GM23338 (cell line): Measurements from ENCODE around the gene GTF2H4. TPM values are rescaled to one million over a fixed set of nuclear protein-coding genes. Genes with fewer than 3 reads are reported as not detected.
A peak's percentile ranks its signal among the peaks of the same experiment; 100 is the strongest.

Source experiments
- ATAC-seq: fragments of 200-7000 bp; cut with Tn5 transposase; 3 replicates; pipeline ENCODE4 v1.9.1; 2020
- DNase-seq: peaks from one replicate; pipeline ENCODE4 v3.0.0-alpha.2; 2015; ENCODE audit warnings: low spot score
- H2AFZ ChIP-seq: fragments of 200-600 bp; sonication (generic); 2 replicates; pipeline ENCODE4 v1.8.0; 2016; ENCODE audit warnings: antibody characterized with exemption, mild to moderate bottlenecking, moderate library complexity
- H3F3A ChIP-seq: fragments of 200-600 bp; sonication (generic); replicated peaks from 2 replicates; pipeline ENCODE4 v1.8.0; 2017; ENCODE audit warnings: antibody characterized with exemption, mixed run types, low read depth
- H3K27ac ChIP-seq: fragments of 200-600 bp; sonication (generic); 2 replicates; pipeline ENCODE4 v1.6.1; 2016; ENCODE audit warnings: low read depth
- H3K27me3 ChIP-seq: fragments of 200-600 bp; sonication (generic); 2 replicates; pipeline ENCODE4 v1.8.0; 2016; ENCODE audit warnings: mild to moderate bottlenecking, mixed run types, moderate library complexity; ENCODE audit not compliant: insufficient read depth
- H3K36me3 ChIP-seq: fragments of 200-600 bp; sonication (generic); 2 replicates; pipeline ENCODE4 v1.8.0; 2016; ENCODE audit warnings: mild to moderate bottlenecking; ENCODE audit not compliant: insufficient read depth
- H3K4me1 ChIP-seq: fragments of 200-600 bp; sonication (generic); 2 replicates; pipeline ENCODE4 v1.8.0; 2016; ENCODE audit warnings: mild to moderate bottlenecking, moderate library complexity; ENCODE audit not compliant: insufficient read depth
- H3K4me2 ChIP-seq: fragments of 200-600 bp; sonication (generic); 2 replicates; pipeline ENCODE4 v1.7.1; 2017; ENCODE audit warnings: mixed run types
- H3K4me3 ChIP-seq: fragments of 200-600 bp; sonication (generic); 2 replicates; pipeline ENCODE4 v1.6.1; 2016; ENCODE audit warnings: mixed run types
- H3K79me2 ChIP-seq: fragments of 200-600 bp; sonication (generic); replicated peaks from 2 replicates; pipeline ENCODE4 v1.8.0; 2017; ENCODE audit warnings: mild to moderate bottlenecking; ENCODE audit not compliant: insufficient read depth
- H3K9me2 ChIP-seq: fragments of 200-600 bp; sonication (generic); 2 replicates; pipeline ENCODE4 v1.8.0; 2017; ENCODE audit not compliant: insufficient read depth
- H4K20me1 ChIP-seq: fragments of 200-600 bp; sonication (generic); replicated peaks from 2 replicates; pipeline ENCODE4 v1.8.0; 2017; ENCODE audit warnings: mild to moderate bottlenecking; ENCODE audit not compliant: insufficient read depth
- H3K27ac Mint-ChIP-seq: 2 replicates; pipeline ENCODE4 v1.8.0; 2020; ENCODE audit warnings: inconsistent platforms, mild to moderate bottlenecking, moderate library complexity, mixed read lengths
- H3K27me3 Mint-ChIP-seq: 3 replicates; pipeline ENCODE4 v1.8.0; 2022; ENCODE audit warnings: low read depth, mild to moderate bottlenecking, moderate library complexity, mixed read lengths, inconsistent platforms; ENCODE audit not compliant: insufficient read depth, poor library complexity
- H3K36me3 Mint-ChIP-seq: 3 replicates; pipeline ENCODE4 v1.8.0; 2021; ENCODE audit warnings: low read depth, mild to moderate bottlenecking, inconsistent platforms, moderate library complexity, mixed read lengths
- H3K4me1 Mint-ChIP-seq: 3 replicates; pipeline ENCODE4 v1.8.0; 2020; ENCODE audit warnings: mild to moderate bottlenecking, inconsistent platforms, mixed read lengths
- H3K4me3 Mint-ChIP-seq: 3 replicates; pipeline ENCODE4 v1.8.0; 2021; ENCODE audit warnings: moderate library complexity, mild to moderate bottlenecking, inconsistent platforms, mixed read lengths
- H3K9me3 Mint-ChIP-seq: 3 replicates; pipeline ENCODE4 v1.8.0; 2020; ENCODE audit warnings: moderate library complexity, mild to moderate bottlenecking, inconsistent platforms, mixed read lengths
- CREB1 ChIP-seq: fragments of 250-450 bp; sonication (Bioruptor Pico); IDR thresholded peaks from 2 replicates; pipeline ENCODE4 v1.5.0; 2020; ENCODE audit warnings: low read depth, mild to moderate bottlenecking, moderate library complexity
- EZH2 ChIP-seq: fragments of 200-600 bp; sonication (generic); IDR thresholded peaks from one replicate; pipeline ENCODE4 v1.8.0; 2017; ENCODE audit warnings: antibody characterized with exemption, mild to moderate bottlenecking, low read depth; ENCODE audit not compliant: unreplicated experiment
- JUNB ChIP-seq: IDR thresholded peaks from one replicate; pipeline ENCODE4 v1.6.1; 2016; ENCODE audit warnings: antibody characterized with exemption; ENCODE audit not compliant: unreplicated experiment
- NANOG ChIP-seq: IDR thresholded peaks from 2 replicates; pipeline ENCODE4 v1.6.1; 2016; ENCODE audit warnings: antibody characterized with exemption, borderline replicate concordance
- POLR2AphosphoS5 ChIP-seq: IDR thresholded peaks from 2 replicates; pipeline ENCODE4 v1.6.1; 2016; ENCODE audit warnings: antibody characterized with exemption, low read depth
- STAT1 ChIP-seq: IDR thresholded peaks from one replicate; pipeline ENCODE4 v1.6.1; 2016; ENCODE audit warnings: antibody characterized with exemption; ENCODE audit not compliant: unreplicated experiment
- ZNF114 ChIP-seq: fragments of 250-450 bp; sonication (Bioruptor Pico); IDR thresholded peaks from 2 replicates; pipeline ENCODE4 v1.5.0; 2020; ENCODE audit warnings: mild to moderate bottlenecking, moderate library complexity
- ZNF331 ChIP-seq: fragments of 250-450 bp; sonication (Bioruptor Pico); IDR thresholded peaks from 2 replicates; pipeline ENCODE4 v1.5.0; 2020; ENCODE audit warnings: low read depth, mild to moderate bottlenecking, moderate library complexity
- polyA plus RNA-seq: library from polyadenylated mRNA; unstranded; fragments of >200 nt; fragmentation: Nextera tagmentation; extraction: Ambion mirVana; gene quantifications from 2 replicates; pipeline ENCODE4 v1.2.1, GENCODE V29; 2016
- total RNA-seq: library from RNA; depleted of rRNA; stranded (reverse); fragments of >200 nt; shearing (Covaris generic); gene quantifications from 2 replicates; pipeline ENCODE4 v1.2.3, GENCODE V29; 2014
- TF ChIP-seq, protein P1 (sequence below), 2 experiments: fragments of 200-600 bp in 1 of 2; sonication (generic) in 1 of 2; conservative IDR thresholded peaks; 2 replicates each; pipeline versions ENCODE4 v1.5.1 to v1.6.1; 2016 to 2017; ENCODE audit warnings: antibody characterized with exemption in 2 of 2, low read depth in 2 of 2, mild to moderate bottlenecking in 2 of 2, moderate library complexity in 1 of 2
- TF ChIP-seq, protein P2 (sequence below): IDR thresholded peaks from one replicate; pipeline ENCODE4 v1.6.1; 2018; ENCODE audit warnings: antibody characterized with exemption; ENCODE audit not compliant: unreplicated experiment
- TF ChIP-seq, protein P3 (sequence below): IDR thresholded peaks from 2 replicates; pipeline ENCODE4 v1.6.1; 2016; ENCODE audit warnings: antibody characterized with exemption

The GTF2H4 gene
- total and polyA plus RNA-seq, 2 experiments from 2014 or later = 14.8 to 32.6 TPM

DNA sequence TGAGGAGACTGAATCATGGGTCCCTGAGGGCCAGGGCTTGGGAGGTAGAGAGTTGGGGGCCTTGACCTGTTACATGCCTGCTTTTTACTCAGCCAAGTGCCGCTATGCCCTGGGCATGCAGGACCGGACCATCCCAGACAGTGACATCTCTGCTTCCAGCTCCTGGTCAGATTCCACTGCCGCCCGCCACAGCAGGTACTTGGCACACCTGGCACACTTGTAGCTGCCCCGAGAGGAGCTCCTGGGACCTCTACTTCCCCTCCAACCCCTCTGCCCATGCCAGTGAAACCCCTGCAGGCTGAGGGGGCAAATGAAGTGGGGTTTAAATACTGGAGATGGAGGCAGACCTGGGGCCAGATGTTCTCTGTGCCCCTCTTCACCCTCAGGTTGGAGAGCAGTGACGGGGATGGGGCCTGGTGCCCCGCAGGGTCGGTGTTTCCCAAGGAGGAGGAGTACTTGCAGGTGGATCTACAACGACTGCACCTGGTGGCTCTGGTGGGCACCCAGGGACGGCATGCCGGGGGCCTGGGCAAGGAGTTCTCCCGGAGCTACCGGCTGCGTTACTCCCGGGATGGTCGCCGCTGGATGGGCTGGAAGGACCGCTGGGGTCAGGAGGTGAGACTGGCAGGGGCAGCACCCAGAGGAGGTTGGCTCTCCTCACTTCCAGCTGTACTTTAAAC is 19.1 kb upstream of the GTF2H4 start:
- no peak overlapping the region for H3K4me3 Mint-ChIP-seq
- Histone ChIP-seq H2AFZ (no peak overlapping the region), H3K79me2 (peaks cover 48% of the 10 kb centered on the region), H3F3A (peaks cover 7% of the 10 kb centered on the region; the same call in 1 of the 2 replicates), H3K36me3 (no peaks in the 10 kb centered on the region; the same call in none of the 2 replicates), H3K4me1 (peaks cover 23% of the 10 kb centered on the region), H3K4me2 (no peak overlapping the region), H4K20me1 (peaks cover 14% of the 10 kb centered on the region), H3K27ac (no peak overlapping the region), H3K27me3 (no peaks in the 10 kb centered on the region), H3K4me3 (no peak overlapping the region), H3K9me2 (no peaks in the 10 kb centered on the region)
- TF ChIP-seq ZNF331 (CRISPR knock-in tag) = no peak
- TF ChIP-seq, protein P1, sequence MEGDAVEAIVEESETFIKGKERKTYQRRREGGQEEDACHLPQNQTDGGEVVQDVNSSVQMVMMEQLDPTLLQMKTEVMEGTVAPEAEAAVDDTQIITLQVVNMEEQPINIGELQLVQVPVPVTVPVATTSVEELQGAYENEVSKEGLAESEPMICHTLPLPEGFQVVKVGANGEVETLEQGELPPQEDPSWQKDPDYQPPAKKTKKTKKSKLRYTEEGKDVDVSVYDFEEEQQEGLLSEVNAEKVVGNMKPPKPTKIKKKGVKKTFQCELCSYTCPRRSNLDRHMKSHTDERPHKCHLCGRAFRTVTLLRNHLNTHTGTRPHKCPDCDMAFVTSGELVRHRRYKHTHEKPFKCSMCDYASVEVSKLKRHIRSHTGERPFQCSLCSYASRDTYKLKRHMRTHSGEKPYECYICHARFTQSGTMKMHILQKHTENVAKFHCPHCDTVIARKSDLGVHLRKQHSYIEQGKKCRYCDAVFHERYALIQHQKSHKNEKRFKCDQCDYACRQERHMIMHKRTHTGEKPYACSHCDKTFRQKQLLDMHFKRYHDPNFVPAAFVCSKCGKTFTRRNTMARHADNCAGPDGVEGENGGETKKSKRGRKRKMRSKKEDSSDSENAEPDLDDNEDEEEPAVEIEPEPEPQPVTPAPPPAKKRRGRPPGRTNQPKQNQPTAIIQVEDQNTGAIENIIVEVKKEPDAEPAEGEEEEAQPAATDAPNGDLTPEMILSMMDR (conservative IDR thresholded peaks at IDR 0.05; ENCODE audit: low read depth in 2 of 2) = peak in 1 of 2 experiments; percentile 35; a peak in 2 of 4 replicates
- TF ChIP-seq STAT1 = no peak
- TF ChIP-seq ZNF114 (CRISPR knock-in tag) = no peak
- no peak overlapping the region for H3K27ac Mint-ChIP-seq
- peaks cover 49% of the 10 kb centered on the region for H3K4me1 Mint-ChIP-seq
- ATAC-seq (no peak), DNase-seq (no peak)
- H3K36me3 Mint-ChIP-seq = peaks cover 44% of the 10 kb centered on the region
- no peaks in the 10 kb centered on the region for H3K9me3 Mint-ChIP-seq
- H3K27me3 Mint-ChIP-seq = peaks cover 14% of the 10 kb centered on the region

DNA sequence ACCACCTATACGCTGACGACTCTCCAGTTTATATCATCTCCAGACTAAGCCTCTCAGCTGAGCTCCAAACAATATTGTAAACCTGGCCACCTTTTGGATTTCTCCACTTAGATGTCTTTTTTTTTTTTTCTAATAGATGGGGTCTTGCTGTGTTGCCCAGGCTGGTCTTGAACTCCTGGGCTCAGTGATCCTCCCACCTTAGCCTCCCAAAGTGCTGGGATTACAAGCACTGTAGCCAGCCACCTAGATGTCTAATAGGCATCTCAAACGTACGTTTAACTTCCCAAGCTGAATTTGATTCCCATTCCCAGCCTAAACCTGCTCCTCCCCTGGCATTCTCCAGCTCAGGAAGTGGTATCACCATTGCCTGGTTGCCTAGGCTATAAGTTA is 18.5 kb upstream of the GTF2H4 start:
- H3K27ac ChIP-seq = no peak overlapping the region
- H3K4me2 ChIP-seq = no peak overlapping the region
- no peaks in the 10 kb centered on the region for H3K9me2 ChIP-seq
- ATAC-seq (no peak), DNase-seq (no peak)
- H4K20me1 ChIP-seq = peaks cover 14% of the 10 kb centered on the region
- H3K36me3 ChIP-seq = no peaks in the 10 kb centered on the region; the same call in none of the 2 replicates
- H3K79me2 ChIP-seq = peaks cover 48% of the 10 kb centered on the region
- peaks cover 23% of the 10 kb centered on the region for H3K4me1 ChIP-seq
- H2AFZ ChIP-seq = no peak overlapping the region
- Mint-ChIP-seq H3K4me3 (no peak overlapping the region), H3K36me3 (peaks cover 50% of the 10 kb centered on the region), H3K27ac (no peak overlapping the region; the same call in 1 of the 2 replicates), H3K4me1 (peaks cover 49% of the 10 kb centered on the region), H3K27me3 (peaks cover 14% of the 10 kb centered on the region), H3K9me3 (no peaks in the 10 kb centered on the region)
- H3F3A ChIP-seq = peaks cover 7% of the 10 kb centered on the region; the same call in 1 of the 2 replicates
- no peak overlapping the region for H3K4me3 ChIP-seq
- H3K27me3 ChIP-seq = no peaks in the 10 kb centered on the region
- TF ChIP-seq ZNF114 (CRISPR knock-in tag) (no peak), CREB1 (CRISPR knock-in tag) (no peak), ZNF331 (CRISPR knock-in tag) (no peak), POLR2AphosphoS5 (no peak), NANOG (no peak), STAT1 (no peak), JUNB (no peak), EZH2 (no peak)
- TF ChIP-seq, protein P2, sequence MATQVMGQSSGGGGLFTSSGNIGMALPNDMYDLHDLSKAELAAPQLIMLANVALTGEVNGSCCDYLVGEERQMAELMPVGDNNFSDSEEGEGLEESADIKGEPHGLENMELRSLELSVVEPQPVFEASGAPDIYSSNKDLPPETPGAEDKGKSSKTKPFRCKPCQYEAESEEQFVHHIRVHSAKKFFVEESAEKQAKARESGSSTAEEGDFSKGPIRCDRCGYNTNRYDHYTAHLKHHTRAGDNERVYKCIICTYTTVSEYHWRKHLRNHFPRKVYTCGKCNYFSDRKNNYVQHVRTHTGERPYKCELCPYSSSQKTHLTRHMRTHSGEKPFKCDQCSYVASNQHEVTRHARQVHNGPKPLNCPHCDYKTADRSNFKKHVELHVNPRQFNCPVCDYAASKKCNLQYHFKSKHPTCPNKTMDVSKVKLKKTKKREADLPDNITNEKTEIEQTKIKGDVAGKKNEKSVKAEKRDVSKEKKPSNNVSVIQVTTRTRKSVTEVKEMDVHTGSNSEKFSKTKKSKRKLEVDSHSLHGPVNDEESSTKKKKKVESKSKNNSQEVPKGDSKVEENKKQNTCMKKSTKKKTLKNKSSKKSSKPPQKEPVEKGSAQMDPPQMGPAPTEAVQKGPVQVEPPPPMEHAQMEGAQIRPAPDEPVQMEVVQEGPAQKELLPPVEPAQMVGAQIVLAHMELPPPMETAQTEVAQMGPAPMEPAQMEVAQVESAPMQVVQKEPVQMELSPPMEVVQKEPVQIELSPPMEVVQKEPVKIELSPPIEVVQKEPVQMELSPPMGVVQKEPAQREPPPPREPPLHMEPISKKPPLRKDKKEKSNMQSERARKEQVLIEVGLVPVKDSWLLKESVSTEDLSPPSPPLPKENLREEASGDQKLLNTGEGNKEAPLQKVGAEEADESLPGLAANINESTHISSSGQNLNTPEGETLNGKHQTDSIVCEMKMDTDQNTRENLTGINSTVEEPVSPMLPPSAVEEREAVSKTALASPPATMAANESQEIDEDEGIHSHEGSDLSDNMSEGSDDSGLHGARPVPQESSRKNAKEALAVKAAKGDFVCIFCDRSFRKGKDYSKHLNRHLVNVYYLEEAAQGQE = no peak
- TF ChIP-seq, protein P3, sequence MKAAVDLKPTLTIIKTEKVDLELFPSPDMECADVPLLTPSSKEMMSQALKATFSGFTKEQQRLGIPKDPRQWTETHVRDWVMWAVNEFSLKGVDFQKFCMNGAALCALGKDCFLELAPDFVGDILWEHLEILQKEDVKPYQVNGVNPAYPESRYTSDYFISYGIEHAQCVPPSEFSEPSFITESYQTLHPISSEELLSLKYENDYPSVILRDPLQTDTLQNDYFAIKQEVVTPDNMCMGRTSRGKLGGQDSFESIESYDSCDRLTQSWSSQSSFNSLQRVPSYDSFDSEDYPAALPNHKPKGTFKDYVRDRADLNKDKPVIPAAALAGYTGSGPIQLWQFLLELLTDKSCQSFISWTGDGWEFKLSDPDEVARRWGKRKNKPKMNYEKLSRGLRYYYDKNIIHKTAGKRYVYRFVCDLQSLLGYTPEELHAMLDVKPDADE = no peak
- TF ChIP-seq, protein P1 (conservative IDR thresholded peaks at IDR 0.05; ENCODE audit: low read depth in 2 of 2) = no peak
